Retinal pigment epithelial cell (primary cell): ENCODE measurements around the gene SNX21.

Source experiments
- DNase-seq: peaks from one replicate; pipeline ENCODE4 v3.0.0-alpha.2; 2010; ENCODE audit warnings: low read depth
- H3K4me3 ChIP-seq: 2 replicates; pipeline ENCODE4 v1.5.1; 2011; ENCODE audit warnings: mild to moderate bottlenecking, low read length, control low read depth, moderate library complexity
- TF ChIP-seq, protein P1 (sequence below): conservative IDR thresholded peaks from 2 replicates; pipeline ENCODE4 v1.5.1; 2011; ENCODE audit warnings: low read depth, low read length, control low read depth, inconsistent platforms

SNX21 gene

GRCh38 chr20:45852326-45852725 is 18.7 kb downstream of the SNX21 start:
- no peak overlapping the region for H3K4me3 ChIP-seq
- TF ChIP-seq, protein P1, sequence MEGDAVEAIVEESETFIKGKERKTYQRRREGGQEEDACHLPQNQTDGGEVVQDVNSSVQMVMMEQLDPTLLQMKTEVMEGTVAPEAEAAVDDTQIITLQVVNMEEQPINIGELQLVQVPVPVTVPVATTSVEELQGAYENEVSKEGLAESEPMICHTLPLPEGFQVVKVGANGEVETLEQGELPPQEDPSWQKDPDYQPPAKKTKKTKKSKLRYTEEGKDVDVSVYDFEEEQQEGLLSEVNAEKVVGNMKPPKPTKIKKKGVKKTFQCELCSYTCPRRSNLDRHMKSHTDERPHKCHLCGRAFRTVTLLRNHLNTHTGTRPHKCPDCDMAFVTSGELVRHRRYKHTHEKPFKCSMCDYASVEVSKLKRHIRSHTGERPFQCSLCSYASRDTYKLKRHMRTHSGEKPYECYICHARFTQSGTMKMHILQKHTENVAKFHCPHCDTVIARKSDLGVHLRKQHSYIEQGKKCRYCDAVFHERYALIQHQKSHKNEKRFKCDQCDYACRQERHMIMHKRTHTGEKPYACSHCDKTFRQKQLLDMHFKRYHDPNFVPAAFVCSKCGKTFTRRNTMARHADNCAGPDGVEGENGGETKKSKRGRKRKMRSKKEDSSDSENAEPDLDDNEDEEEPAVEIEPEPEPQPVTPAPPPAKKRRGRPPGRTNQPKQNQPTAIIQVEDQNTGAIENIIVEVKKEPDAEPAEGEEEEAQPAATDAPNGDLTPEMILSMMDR = no peak

GRCh38 chr20:45853484-45853883 is 19.9 kb downstream of the SNX21 start:
- DNase-seq = no peak
- no peak overlapping the region for H3K4me3 ChIP-seq
- TF ChIP-seq, protein P1 = no peak

More at GRCh38 chr20:45852326-45852725, 18.7 kb downstream of the SNX21 start:
- no peak for DNase-seq

DNA sequence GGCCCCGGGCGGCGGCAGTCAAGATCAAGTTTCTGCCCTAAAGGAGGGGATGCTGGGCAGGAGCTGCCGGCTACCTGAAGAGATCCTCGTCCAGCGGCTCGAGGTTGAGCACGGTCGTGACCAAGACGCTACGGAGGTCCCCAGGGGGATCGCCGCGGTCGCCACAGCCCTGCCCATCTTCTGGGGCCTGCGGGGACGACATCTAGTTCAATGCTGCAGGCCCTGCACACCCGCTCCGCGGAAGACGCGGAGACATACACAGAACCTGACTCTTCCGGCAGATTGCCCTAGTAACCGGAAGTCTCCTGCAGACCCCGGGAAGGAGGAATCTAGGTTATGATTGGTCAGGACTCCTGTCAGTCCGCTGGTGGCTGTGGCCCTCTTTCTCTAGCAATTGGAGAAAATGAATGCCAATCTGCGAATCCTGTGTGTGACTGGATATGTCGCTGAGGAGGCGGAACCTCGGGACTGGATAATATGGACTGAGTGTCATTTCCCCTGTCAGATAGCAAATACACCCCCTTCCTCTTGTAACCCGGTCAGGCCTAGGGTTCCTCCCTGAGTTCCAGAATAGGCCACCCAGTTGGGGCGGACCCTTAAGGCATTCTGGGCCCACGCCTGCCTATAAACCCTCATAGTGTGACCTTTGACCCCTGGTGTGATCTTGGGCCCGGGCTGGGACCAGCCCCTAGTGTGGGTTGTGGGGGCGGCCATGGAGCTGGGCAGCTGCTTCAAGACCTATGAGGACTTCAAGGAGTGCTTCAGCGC is 23.7 kb downstream of the SNX21 start, which contains the start of the genes ACOT8 and ZSWIM3:
ACOT8 (minus strand) TSS at position 279 of the 768 bp plus-strand sequence; CDS start at position 202, 77 bp downstream.
ZSWIM3 (plus strand) TSS at position 501 of the 768 bp plus-strand sequence; CDS start at position 713, 212 bp downstream.
- DNase-seq = peak; percentile 100
- H3K4me3 ChIP-seq = peak within 1 kb of the TSS; percentile 88
- TF ChIP-seq, protein P1 = no peak

- peak overlapping the region; percentile 88 for H3K4me3 ChIP-seq
- TF ChIP-seq, protein P1 = no peak
- DNase-seq = no peak
Measured at GRCh38 chr20:45857882-45858216, 24.2 kb downstream of the SNX21 start.

DNA sequence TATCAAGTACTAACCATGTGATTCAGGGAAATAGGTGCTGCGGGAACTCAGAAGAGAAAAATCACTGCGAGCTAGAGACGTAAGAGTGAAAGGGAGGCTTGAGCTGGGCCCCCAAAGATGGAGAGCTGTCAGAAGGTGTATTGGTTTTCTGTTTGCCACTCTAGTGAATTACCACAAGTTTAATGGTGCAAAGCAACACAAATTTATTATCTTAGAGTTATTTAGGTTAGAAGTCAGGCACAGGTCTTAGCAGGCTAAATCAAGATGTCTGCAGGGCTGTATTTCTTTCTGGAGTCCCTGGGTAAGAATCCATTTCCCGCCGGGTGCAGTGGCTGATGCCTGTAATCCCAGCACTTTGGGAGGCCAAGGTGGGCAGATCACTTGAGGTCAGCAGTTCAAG is 26.3 kb downstream of the SNX21 start:
- no peak for DNase-seq
- no peak overlapping the region for H3K4me3 ChIP-seq
- TF ChIP-seq, protein P1 = no peak

DNA sequence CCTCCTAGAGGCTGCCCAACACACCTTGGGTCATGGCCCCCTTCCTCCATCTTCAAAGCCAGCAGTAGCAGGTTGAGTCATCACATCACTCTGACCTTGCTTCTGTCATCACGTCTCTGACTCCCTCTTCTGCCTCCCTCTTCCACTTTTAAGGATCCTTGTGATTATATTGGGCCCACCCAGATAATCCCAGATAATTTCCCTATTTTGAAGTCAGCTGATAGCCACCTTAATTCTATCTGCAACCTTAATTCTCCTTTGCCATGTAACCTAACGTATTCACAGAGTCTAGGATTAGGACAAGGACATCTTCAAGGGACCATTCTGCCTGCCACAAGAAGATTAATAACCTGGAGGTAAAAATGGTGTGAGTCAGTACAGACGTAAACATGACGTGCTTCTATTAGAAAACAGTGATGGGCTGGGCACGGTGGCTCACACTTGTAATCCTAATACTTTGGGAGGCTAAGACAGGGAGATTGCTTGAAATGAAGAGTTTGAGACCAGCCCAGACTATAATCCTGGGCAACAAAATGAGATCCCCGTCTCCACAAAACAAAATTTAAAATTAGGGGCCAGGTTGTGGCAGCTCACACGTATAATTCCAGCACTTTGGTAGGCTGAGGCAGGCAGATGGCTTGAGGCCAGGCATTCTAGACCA is 27.1 kb downstream of the SNX21 start:
- no peak for DNase-seq
- H3K4me3 ChIP-seq = no peak overlapping the region
- TF ChIP-seq, protein P1 = no peak
